Ovary (tissue), 3 donors: ENCODE results near the gene ATP11C.

Source experiments
- EP300 ChIP-seq: sonication (generic); formaldehyde crosslinking; IDR thresholded peaks from one replicate; pipeline ENCODE4 v1.6.1; 2017; ENCODE audit warnings: antibody characterized with exemption
- TF ChIP-seq, protein P1 (sequence below), 3 donors: fragments of 450-650 bp in 2 of 3; fragments of 200-600 bp in 1 of 3; IDR thresholded peaks; one replicate each; pipeline versions ENCODE4 v1.5.1 to v1.8.0; 2016 to 2022; ENCODE audit warnings: antibody characterized with exemption in 3 of 3, mild to moderate bottlenecking in 1 of 3
- donor health status: DM: no; HTN: no; CAD: no.

DNA sequence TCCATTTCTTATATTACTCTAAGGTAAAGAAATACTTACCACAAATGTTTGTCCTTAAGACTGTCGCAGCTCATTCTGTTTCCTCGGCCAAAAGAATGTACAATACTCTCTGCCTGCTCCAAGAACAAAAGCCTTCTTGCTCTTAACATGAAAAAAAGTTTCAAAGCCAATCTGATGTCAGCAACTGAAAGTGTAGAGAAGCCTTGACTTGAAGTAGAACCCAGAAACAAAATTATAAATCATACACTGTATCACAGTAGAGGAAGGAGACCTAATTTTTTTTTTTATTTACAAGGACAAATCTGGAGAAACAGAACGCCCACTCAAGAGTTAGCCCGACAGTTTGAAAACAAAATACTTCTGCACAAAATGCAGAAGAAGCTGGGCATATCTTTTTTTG, 224.8 kb downstream of the ATP11C start, which contains the start of gene MCF2:
- TF ChIP-seq, protein P1, sequence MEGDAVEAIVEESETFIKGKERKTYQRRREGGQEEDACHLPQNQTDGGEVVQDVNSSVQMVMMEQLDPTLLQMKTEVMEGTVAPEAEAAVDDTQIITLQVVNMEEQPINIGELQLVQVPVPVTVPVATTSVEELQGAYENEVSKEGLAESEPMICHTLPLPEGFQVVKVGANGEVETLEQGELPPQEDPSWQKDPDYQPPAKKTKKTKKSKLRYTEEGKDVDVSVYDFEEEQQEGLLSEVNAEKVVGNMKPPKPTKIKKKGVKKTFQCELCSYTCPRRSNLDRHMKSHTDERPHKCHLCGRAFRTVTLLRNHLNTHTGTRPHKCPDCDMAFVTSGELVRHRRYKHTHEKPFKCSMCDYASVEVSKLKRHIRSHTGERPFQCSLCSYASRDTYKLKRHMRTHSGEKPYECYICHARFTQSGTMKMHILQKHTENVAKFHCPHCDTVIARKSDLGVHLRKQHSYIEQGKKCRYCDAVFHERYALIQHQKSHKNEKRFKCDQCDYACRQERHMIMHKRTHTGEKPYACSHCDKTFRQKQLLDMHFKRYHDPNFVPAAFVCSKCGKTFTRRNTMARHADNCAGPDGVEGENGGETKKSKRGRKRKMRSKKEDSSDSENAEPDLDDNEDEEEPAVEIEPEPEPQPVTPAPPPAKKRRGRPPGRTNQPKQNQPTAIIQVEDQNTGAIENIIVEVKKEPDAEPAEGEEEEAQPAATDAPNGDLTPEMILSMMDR (IDR thresholded peaks at IDR 0.05): no peak
- TF ChIP-seq EP300: no peak
